GM12892 (cell line): ENCODE data around the gene ZDHHC1.

Source experiments
- POLR2A ChIP-seq: IDR thresholded peaks from 2 replicates; pipeline ENCODE4 v1.6.1; 2011; ENCODE audit warnings: low read depth, low read length, control low read depth
- POLR2AphosphoS5 ChIP-seq: IDR thresholded peaks from 2 replicates; pipeline ENCODE4 v1.6.1; 2011; ENCODE audit warnings: low read depth, low read length, control low read depth
- TAF1 ChIP-seq: IDR thresholded peaks from 2 replicates; pipeline ENCODE4 v1.6.1; 2011; ENCODE audit warnings: low read depth, mild to moderate bottlenecking, control low read depth, low read length, borderline replicate concordance

DNA sequence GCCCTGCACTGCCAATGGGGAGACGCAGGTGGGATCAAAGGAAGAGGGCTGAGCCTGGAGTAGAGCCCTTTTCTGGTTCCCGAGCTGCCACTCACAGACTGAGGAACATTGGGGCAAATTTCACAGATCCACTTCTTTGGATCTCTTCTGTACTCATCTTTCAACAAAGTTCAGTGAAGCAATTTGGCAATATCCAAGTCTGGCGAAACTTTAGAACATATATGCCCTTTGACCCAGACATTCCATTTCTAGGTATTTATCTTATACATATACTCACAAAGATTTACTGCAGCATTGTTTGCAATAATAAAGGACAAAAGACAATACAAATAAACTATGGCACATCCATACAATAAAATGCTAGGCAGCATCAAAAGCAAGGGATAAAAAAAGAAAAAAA lies 4.9 kb downstream of the ZDHHC1 start:
- TF ChIP-seq POLR2AphosphoS5: no peak
- TF ChIP-seq POLR2A: no peak
- TF ChIP-seq TAF1: no peak
